Measurements from ENCODE around the gene ALDOA.

The ALDOA gene

GRCh38 chr16:30023586-30023985 lies 42.0 kb upstream of the ALDOA start:
- Histone ChIP-seq H3K4me1 (peaks cover 0 to 11% (median 9%) of the 10 kb centered on the region in 4 donors), H3K9me3 (no peaks in the 10 kb centered on the region), H3K36me3 (no peaks in the 10 kb centered on the region), H3K4me3 (no peak overlapping the region), H3K27ac (no peak overlapping the region), H3K27me3 (peaks cover 0 to 62% of the 10 kb centered on the region in 2 donors)
- TF ChIP-seq CTCF (IDR thresholded peaks at IDR 0.05): no peak
- DNase-seq: no peak
- intact Hi-C loops (cut with DNase I; ENCODE audit: low total_unique reads): loop anchor here (5.0 kb wide), 1 partner anchor 326 kb away; no protein-coding TSS in a partner anchor

- Histone ChIP-seq H3K36me3 (no peaks in the 10 kb centered on the region), H3K9me3 (no peaks in the 10 kb centered on the region), H3K27ac (no peak overlapping the region), H3K27me3 (peaks cover 0 to 71% of the 10 kb centered on the region in 2 donors), H3K4me1 (peaks cover 0 to 11% (median 9%) of the 10 kb centered on the region in 4 donors), H3K4me3 (no peak overlapping the region)
- intact Hi-C loops (cut with DNase I; ENCODE audit: low total_unique reads): loop anchor here (5.0 kb wide), 1 partner anchor 327 kb away; no protein-coding TSS in a partner anchor
- TF ChIP-seq CTCF (IDR thresholded peaks at IDR 0.05): no peak
- DNase-seq: no peak
Observed at GRCh38 chr16:30024451-30024850, 41.1 kb upstream of the ALDOA start.

GRCh38 chr16:30025156-30025555 lies 40.4 kb upstream of the ALDOA start:
- intact Hi-C loops (cut with DNase I; ENCODE audit: low total_unique reads): no loop called here
- Histone ChIP-seq H3K4me3 (no peak overlapping the region), H3K36me3 (no peaks in the 10 kb centered on the region), H3K27ac (no peak overlapping the region), H3K4me1 (peaks cover 0 to 11% (median 9%) of the 10 kb centered on the region in 4 donors), H3K27me3 (peaks cover 0 to 78% of the 10 kb centered on the region in 2 donors), H3K9me3 (no peaks in the 10 kb centered on the region)
- DNase-seq: no peak
- TF ChIP-seq CTCF (IDR thresholded peaks at IDR 0.05): no peak

GRCh38 chr16:30025574-30025973 lies 40.0 kb upstream of the ALDOA start:
- Histone ChIP-seq H3K4me1 (peaks cover 0 to 14% (median 10%) of the 10 kb centered on the region in 4 donors), H3K4me3 (no peak overlapping the region), H3K36me3 (no peaks in the 10 kb centered on the region), H3K27me3 (peaks cover 0 to 82% of the 10 kb centered on the region in 2 donors), H3K27ac (no peak overlapping the region), H3K9me3 (no peaks in the 10 kb centered on the region)
- TF ChIP-seq CTCF (IDR thresholded peaks at IDR 0.05): no peak
- no peak for DNase-seq
- intact Hi-C loops (cut with DNase I; ENCODE audit: low total_unique reads): no loop called here

GRCh38 chr16:30026449-30026848 lies 39.1 kb upstream of the ALDOA start:
- intact Hi-C loops (cut with DNase I; ENCODE audit: low total_unique reads): no loop called here
- no peak for TF ChIP-seq CTCF (IDR thresholded peaks at IDR 0.05)
- no peak for DNase-seq
- no peak overlapping the region for H3K4me3 ChIP-seq
- H3K4me1 ChIP-seq: peaks cover 0 to 15% (median 12%) of the 10 kb centered on the region in 4 donors
- H3K36me3 ChIP-seq: no peaks in the 10 kb centered on the region
- H3K9me3 ChIP-seq: no peaks in the 10 kb centered on the region
- H3K27ac ChIP-seq: no peak overlapping the region
- H3K27me3 ChIP-seq: peaks cover 0 to 91% of the 10 kb centered on the region in 2 donors
